B cell (primary cell): Measurements from ENCODE around the gene PLA2G4C. TPM values are rescaled to one million over a fixed set of nuclear protein-coding genes. Genes with fewer than 3 reads are reported as not detected.

ENCODE experiments used
- ATAC-seq: fragments of 200-7000 bp; cut with Tn5 transposase; one replicate; pipeline ENCODE4 v1.10.0; 2021; ENCODE audit warnings: low read depth, mild to moderate bottlenecking, moderate number of reproducible peaks, moderate library complexity
- CTCF ChIA-PET: fragments of 350-600 bp; sonication (Branson Sonifier 250); formaldehyde crosslinking; loops from one replicate; lab custom pipeline; 2021; ENCODE audit warnings: antibody characterized with exemption, inconsistent platforms; lab: Charles Lee
- POLR2A ChIA-PET: fragments of 350-600 bp; sonication (Branson Sonifier 250); formaldehyde crosslinking; loops from one replicate; lab custom pipeline; 2021; ENCODE audit warnings: antibody characterized with exemption; lab: Charles Lee
- DNase-seq: peaks from one replicate; pipeline ENCODE4 v3.0.0; 2013
- H2AFZ ChIP-seq: 2 replicates; pipeline ENCODE4 v1.6.1; 2012; ENCODE audit warnings: mild to moderate bottlenecking, low read depth, low read length; ENCODE audit not compliant: insufficient read depth, poor library complexity, severe bottlenecking
- H3K27ac ChIP-seq, 2 donors: 1 replicate in 1 of 2; 2 replicates in 1 of 2; pipeline ENCODE4 v1.5.1; 2012 to 2013; ENCODE audit warnings: low read length in 2 of 2, mild to moderate bottlenecking in 2 of 2, moderate library complexity in 1 of 2
- H3K27me3 ChIP-seq, 4 experiments: fragments of 200-600 bp in 1 of 4; sonication (generic) in 1 of 4; replicated peaks in 1 of 4; 1 replicate in 2 of 4; 2 replicates in 2 of 4; pipeline versions ENCODE4 v1.6.1 to v1.7.0; 2013 to 2016; ENCODE audit warnings: low read length in 3 of 4, mild to moderate bottlenecking in 2 of 4, mixed read lengths in 1 of 4, moderate library complexity in 1 of 4; ENCODE audit not compliant: insufficient read depth in 4 of 4, control insufficient read depth in 3 of 4; ENCODE audit errors: control extremely low read depth in 1 of 4
- H3K36me3 ChIP-seq, 2 experiments: replicated peaks in 1 of 2; 1 replicate in 1 of 2; 2 replicates in 1 of 2; pipeline versions ENCODE4 v1.6.1 to v1.7.1; 2013; ENCODE audit warnings: low read length in 1 of 2; ENCODE audit not compliant: insufficient read depth in 2 of 2, control insufficient read depth in 1 of 2; ENCODE audit errors: control extremely low read depth in 1 of 2, extremely low read depth in 1 of 2
- H3K4me1 ChIP-seq, 2 donors: fragments of 200-600 bp in 1 of 2; sonication (generic) in 1 of 2; 1 replicate in 1 of 2; 2 replicates in 1 of 2; pipeline versions ENCODE4 v1.5.1 to v1.6.1; 2013 to 2017; ENCODE audit warnings: low read length in 2 of 2; ENCODE audit not compliant: control insufficient read depth in 2 of 2, insufficient read depth in 2 of 2
- H3K4me2 ChIP-seq: replicated peaks from 2 replicates; pipeline ENCODE3; 2012; ENCODE audit warnings: mild to moderate bottlenecking, low read depth, low read length; ENCODE audit not compliant: poor library complexity, severe bottlenecking
- H3K4me3 ChIP-seq, 5 experiments: fragments of 200-600 bp in 1 of 5; sonication (generic) in 1 of 5; 1 replicate in 3 of 5; 2 replicates in 2 of 5; pipeline versions ENCODE4 v1.5.1 to v1.7.0; 2011 to 2016; ENCODE audit warnings: low read length in 4 of 5, mild to moderate bottlenecking in 4 of 5, low read depth in 2 of 5, control low read depth in 1 of 5, moderate library complexity in 1 of 5; ENCODE audit not compliant: insufficient read depth in 1 of 5; ENCODE audit errors: control extremely low read depth in 1 of 5, extremely low read depth in 1 of 5
- H3K79me2 ChIP-seq: fragments of 200-600 bp; sonication (generic); one replicate; pipeline ENCODE4 v1.6.0; 2016; ENCODE audit warnings: low read length; ENCODE audit not compliant: control insufficient read depth, insufficient read depth
- H3K9ac ChIP-seq: fragments of 200-600 bp; sonication (generic); 2 replicates; pipeline ENCODE4 v1.6.1; 2017; ENCODE audit warnings: mild to moderate bottlenecking, low read length, moderate library complexity
- H3K9me3 ChIP-seq, 3 donors: one replicate each; pipeline versions ENCODE4 v1.6.1 to v1.7.1; 2013; ENCODE audit warnings: low read length in 2 of 3; ENCODE audit not compliant: control insufficient read depth in 2 of 3, insufficient read depth in 1 of 3; ENCODE audit errors: control extremely low read depth in 1 of 3
- H4K20me1 ChIP-seq: 2 replicates; pipeline ENCODE4 v1.6.0; 2012; ENCODE audit warnings: mild to moderate bottlenecking, low read length; ENCODE audit not compliant: insufficient read depth, control insufficient read depth, poor library complexity, severe bottlenecking
- H3K27ac Mint-ChIP-seq: one replicate; pipeline ENCODE4 v1.8.0; 2021; ENCODE audit warnings: mixed read lengths
- H3K27me3 Mint-ChIP-seq: one replicate; pipeline ENCODE4 v1.8.0; 2021; ENCODE audit warnings: mixed read lengths
- H3K4me1 Mint-ChIP-seq: one replicate; pipeline ENCODE4 v1.8.0; 2021; ENCODE audit warnings: mixed read lengths
- H3K4me3 Mint-ChIP-seq: one replicate; pipeline ENCODE4 v1.8.0; 2021; ENCODE audit warnings: mixed read lengths
- H3K9me3 Mint-ChIP-seq: one replicate; pipeline ENCODE4 v1.8.0; 2022; ENCODE audit warnings: mixed read lengths; ENCODE audit not compliant: insufficient read depth
- CTCF ChIP-seq: fragments of 200-600 bp; IDR thresholded peaks from one replicate; pipeline ENCODE4 v1.8.0; 2022; ENCODE audit warnings: antibody characterized with exemption, mild to moderate bottlenecking
- EZH2 ChIP-seq: IDR thresholded peaks from 2 replicates; pipeline ENCODE4 v1.6.1; 2012; ENCODE audit warnings: borderline replicate concordance, low read depth, mild to moderate bottlenecking, moderate library complexity, low read length; ENCODE audit not compliant: insufficient read depth, poor library complexity, severe bottlenecking
- WGBS: methylation state at CpG from one replicate; pipeline ENCODE4 v1.1.5; 2013; ENCODE audit warnings: missing lambda C conversion rate; ENCODE audit not compliant: insufficient coverage; 5-methylcytosine and 5-hydroxymethylcytosine counted together
- intact Hi-C: fragments of 100-400 bp; cut with micrococcal nuclease; formaldehyde crosslinking; loops from one replicate; pipeline ENCODE4 v1.10.0; 2022
- polyA plus RNA-seq: library from polyadenylated mRNA; depleted of rRNA; stranded (reverse); fragments of >200 nt; gene quantifications from 2 replicates; pipeline ENCODE4 v1.2.3, GENCODE V29; 2012
- total RNA-seq, 2 donors: library from RNA; stranded (reverse); fragments of 120-200 nt in 1 of 2; gene quantifications; 1 replicate in 1 of 2; 2 replicates in 1 of 2; pipeline versions ENCODE4 v1.2.3 to v1.2.4, GENCODE V29; 2013 to 2022

The PLA2G4C gene
- total and polyA plus RNA-seq, 2 donors (not counting 1 experiment from before 2014, with no cell fraction given) = 11.1 to 12.3 TPM

- no peaks in the 10 kb centered on the region for H4K20me1 ChIP-seq
- no peak overlapping the region for H3K9ac ChIP-seq
- peaks cover 0 to 10% (median 3%) of the 10 kb centered on the region in 4 experiments for H3K27me3 ChIP-seq
- H3K36me3 ChIP-seq = no peaks in the 10 kb centered on the region
- CTCF ChIA-PET = no interaction called here
- ATAC-seq (no peak), DNase-seq (no peak)
- intact Hi-C loops = no loop called here
- POLR2A ChIA-PET = no interaction called here
- no peaks in the 10 kb centered on the region for H3K4me1 Mint-ChIP-seq
- no peak overlapping the region for H3K4me2 ChIP-seq
- H3K27me3 Mint-ChIP-seq = peaks cover 28% of the 10 kb centered on the region
- H3K79me2 ChIP-seq = no peaks in the 10 kb centered on the region
- no peak overlapping the region for H3K27ac ChIP-seq
- H3K4me1 ChIP-seq = no peaks in the 10 kb centered on the region
- H3K9me3 Mint-ChIP-seq = no peaks in the 10 kb centered on the region
- TF ChIP-seq CTCF = peak; percentile 13
- no peak for TF ChIP-seq EZH2
- no peak overlapping the region for H3K27ac Mint-ChIP-seq
- H3K4me3 Mint-ChIP-seq = no peak overlapping the region
- H3K9me3 ChIP-seq = no peaks in the 10 kb centered on the region
- no peak overlapping the region for H2AFZ ChIP-seq
- 84% methylated on average over 6 of the region's 6 CpGs for WGBS
- H3K4me3 ChIP-seq = no peak overlapping the region
Observed at GRCh38 chr19:48006762-48007161, 103.9 kb downstream of the PLA2G4C start.

- no peak overlapping the region for H2AFZ ChIP-seq
- no peak overlapping the region for H3K9ac ChIP-seq
- H3K9me3 ChIP-seq = no peaks in the 10 kb centered on the region
- intact Hi-C loops = no loop called here
- TF ChIP-seq EZH2 (no peak), CTCF (no peak)
- Mint-ChIP-seq H3K4me1 (no peaks in the 10 kb centered on the region), H3K4me3 (no peak overlapping the region), H3K27me3 (peaks cover 28% of the 10 kb centered on the region), H3K27ac (no peak overlapping the region), H3K9me3 (no peaks in the 10 kb centered on the region)
- H4K20me1 ChIP-seq = no peaks in the 10 kb centered on the region
- ATAC-seq = no peak
- H3K79me2 ChIP-seq = no peaks in the 10 kb centered on the region
- 83% methylated on average over 6 of the region's 6 CpGs for WGBS
- no peak overlapping the region for H3K4me3 ChIP-seq
- no peak overlapping the region for H3K27ac ChIP-seq
- DNase-seq = no peak
- POLR2A ChIA-PET = no interaction called here
- H3K36me3 ChIP-seq = no peaks in the 10 kb centered on the region
- H3K27me3 ChIP-seq = peaks cover 0 to 10% (median 3%) of the 10 kb centered on the region in 4 experiments
- no peaks in the 10 kb centered on the region for H3K4me1 ChIP-seq
- CTCF ChIA-PET = no interaction called here
- no peak overlapping the region for H3K4me2 ChIP-seq
Observed at GRCh38 chr19:48004236-48004635, 106.4 kb downstream of the PLA2G4C start.
